SIG-M5 treated with dmso at 0.1 percent for 504 hours (cell line): ENCODE results near the gene MINDY3.
"Not testable (repeated sequence)": the region's sequence is repeated elsewhere in the genome, so short reads cannot be mapped to it uniquely, and the experiment has no call there.

Experiments
- DNase-seq: peaks from one replicate; lab custom pipeline; 2025; ENCODE audit not compliant: unreplicated experiment; lab: John Stamatoyannopoulos, UW

The MINDY3 gene

DNA sequence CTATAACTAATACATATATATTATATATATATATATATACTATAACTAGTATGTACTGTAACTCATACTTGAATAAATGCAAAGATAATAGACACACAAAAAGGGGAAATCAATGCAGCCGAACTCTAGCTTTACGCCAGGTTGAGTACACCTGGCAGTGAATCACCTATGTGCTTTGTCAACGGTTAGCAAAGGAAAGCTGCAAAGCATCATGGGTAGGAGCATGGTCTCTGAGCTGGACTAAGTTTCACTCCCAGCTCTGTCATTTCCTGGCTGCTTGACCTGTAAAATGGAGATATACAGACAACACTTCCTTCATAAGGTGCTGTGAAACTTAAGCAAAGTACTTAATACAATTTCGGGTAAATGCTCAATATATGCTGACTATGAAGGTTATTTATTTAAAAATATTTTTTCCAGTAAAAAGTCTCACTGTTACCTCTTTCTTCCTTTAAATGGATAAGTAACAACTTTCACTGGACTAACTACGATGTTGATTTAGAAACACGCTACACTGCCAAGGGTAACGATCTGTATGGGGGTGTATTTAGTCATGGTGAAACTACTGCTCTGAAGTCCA lies 78.8 kb downstream of the MINDY3 start:
- no peak for DNase-seq

DNA sequence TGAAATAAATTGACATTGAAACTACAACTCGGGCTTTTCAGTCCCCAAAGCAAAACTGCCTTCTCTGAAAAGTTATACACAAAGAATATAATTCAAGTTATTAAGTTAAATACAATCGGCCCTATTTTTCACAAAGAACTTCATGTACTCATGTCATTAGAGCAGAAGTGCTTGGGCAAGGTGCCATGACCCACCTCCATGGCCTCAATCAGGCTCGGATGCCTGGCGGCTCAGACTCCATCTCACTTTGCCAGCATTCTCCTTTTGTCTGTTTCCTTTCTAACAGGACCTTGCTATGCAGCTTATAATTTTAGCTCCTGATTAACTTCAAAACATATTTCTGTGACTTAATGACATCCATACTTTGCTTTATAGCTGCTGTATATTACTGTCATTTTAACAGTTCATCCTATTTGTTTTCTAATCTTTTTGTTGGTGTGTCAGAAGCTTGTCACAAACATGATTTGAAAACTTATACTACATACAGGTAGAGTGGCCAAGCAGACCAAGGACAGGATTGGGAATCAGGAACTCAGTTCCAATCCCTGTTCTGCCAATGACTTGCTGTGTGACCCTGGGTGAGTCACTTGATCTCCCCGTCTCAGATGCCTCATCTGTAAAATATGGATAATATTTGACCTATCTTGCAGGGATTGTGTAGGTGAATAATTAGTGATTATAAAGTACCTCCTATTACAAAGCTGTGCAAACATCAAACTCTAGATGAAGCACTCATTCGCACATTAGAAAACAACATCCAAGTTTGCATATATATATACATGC lies 79.8 kb downstream of the MINDY3 start:
- no peak for DNase-seq

DNA sequence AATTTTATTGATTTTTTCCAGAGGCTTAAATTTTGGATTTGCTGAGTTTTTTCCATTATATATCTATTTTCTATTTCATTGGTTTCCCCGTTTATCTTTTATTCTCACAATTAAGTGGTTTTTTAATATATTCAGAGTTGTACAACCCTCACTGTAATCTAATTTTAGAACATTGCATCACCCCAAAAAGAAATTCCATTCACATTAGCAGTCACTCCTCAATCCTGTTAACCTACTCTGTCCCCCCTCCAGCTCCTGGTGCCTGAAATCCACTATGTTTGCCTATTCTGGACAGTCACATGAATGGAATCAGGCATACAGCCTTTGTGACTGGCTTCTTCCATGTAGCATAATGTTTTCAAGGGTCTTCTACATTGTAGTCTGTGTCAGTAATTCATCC lies 84.8 kb downstream of the MINDY3 start:
- no peak for DNase-seq

DNA sequence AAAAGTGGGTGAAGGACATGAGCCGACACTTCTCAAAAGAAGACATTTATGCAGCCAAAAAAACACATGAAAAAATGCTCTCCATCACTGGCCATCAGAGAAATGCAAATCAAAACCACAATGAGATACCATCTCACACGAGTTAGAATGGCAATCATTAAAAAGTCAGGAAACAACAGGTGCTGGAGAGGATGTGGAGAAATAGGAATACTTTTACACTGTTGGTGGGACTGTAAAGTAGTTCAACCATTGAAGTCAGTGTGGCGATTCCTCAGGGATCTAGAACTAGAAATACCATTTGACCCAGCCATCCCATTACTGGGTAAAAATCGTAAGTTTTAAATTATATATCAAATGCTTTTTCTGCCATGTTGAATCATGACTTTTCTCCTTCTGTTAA lies 85.8 kb downstream of the MINDY3 start:
- DNase-seq, result not testable (repeated sequence)

DNA sequence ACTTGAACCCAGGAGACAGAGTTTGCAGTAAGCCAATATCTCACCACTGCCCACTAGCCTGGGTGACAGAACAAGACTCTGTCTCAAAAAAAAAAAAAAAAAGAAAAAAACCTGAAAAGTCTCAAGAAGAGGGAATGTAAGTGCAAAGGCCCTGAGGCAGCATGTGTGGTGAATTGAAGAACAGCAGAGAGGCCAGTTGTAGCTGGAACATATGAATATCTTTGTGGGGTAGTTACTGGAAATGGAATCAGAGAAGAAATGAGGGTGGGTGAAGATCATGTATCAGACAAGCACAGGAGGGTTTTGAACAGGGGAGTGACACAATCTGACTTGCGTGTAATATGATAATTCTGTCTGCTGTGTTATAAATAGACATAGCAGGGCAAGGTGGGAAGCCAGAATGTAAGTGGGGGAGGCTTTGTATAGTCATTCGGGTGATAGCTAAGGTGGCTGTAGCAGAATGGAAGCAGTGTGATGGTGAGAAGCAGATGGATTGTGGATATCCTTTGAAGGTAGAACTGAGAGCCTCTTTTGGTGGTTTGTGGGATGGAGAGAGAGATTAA lies 95.3 kb downstream of the MINDY3 start:
- no peak for DNase-seq

DNA sequence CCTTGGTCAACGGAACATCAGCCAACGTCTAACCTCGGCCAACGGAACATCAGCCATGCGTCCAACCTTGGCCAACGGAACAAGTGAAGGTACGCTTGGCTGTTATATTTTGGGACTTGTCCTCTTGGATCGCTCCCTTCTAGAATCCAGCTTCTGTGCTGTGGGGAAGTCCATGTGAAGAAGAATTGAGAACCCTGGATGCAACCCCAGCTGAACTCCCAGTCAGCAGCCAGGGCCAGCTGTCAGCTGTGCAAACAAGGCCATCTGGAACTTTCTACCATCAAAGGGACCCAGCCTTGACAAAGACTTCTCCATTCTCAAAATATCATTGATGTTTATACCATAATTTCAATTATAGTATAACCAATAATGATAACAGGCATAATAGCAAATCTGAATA lies 97.3 kb downstream of the MINDY3 start:
- no peak for DNase-seq

DNA sequence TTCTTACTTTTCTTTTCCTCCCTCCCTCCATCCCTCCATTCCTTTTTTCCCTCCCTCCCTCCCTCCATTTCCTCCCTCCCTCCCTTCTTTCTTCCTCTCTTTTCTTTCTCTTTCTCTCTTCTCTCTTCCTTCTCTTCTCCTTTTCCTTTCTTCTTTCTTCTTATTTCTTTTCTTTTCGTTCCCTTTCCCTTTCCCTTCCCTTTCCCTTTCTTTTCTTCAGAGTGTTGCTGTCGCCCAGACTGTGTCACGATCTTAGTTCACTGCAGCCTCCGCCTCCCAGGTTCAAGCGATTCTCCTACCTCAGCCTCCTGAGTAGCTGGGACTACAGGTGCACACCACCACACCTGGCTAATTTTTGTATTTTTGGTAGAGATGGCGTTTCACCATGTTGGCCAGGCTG lies 98.1 kb downstream of the MINDY3 start:
- DNase-seq, result not testable (repeated sequence)

DNA sequence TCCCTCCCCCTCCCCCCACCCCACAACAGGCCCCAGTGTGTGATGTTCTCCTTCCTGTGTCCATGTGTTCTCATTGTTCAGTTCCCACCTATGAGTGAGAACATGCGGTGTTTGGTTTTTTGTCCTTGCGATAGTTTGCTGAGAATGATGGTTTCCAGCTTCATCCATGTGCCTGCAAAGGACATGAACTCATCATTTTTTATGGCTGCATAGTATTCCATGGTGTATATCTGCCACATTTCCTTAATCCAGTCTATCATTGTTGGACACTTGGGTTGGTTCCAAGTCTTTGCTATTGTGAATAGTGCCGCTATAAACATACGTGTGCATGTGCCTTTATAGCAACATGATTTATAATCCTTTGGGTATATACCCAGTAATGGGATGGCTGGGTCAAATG lies 99.1 kb downstream of the MINDY3 start:
- DNase-seq, result not testable (repeated sequence)

DNA sequence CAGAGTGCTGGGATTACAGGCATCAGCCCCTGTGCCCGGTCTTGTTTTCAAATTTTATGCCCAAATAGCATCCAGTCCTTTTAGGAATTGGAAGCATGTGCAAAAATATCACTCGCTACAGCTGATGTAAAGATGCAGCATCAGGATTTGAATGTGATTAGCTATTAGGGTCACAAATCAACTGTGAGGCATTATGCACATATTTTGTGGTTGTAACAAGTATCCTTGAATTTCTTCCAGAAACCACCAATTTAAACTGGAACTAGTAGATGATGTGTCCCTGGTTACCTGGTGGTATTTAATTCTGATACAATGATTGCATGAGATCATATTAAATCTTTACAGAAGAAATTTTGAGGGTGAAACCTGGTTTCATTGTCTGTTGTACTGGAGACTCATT lies 99.6 kb downstream of the MINDY3 start:
- DNase-seq, result no peak

DNA sequence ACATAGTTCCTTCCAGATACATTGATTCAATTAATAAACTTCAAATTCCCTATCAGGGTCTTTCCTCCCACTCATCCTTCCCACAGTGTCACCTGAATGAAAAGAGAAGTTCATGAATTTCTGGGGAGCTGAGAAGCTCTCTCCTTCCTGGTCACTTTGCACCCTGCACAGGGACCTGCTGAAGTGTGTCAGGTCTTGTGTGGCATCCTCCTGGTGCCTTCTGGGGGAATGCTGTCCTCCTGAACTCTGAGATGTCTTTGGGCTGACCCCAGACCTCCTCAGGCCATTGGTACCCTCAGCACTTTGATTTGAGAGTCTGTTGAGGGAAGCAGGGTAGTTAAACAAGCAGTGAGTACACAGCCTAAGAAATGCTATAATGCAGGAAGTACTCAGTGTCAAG lies 101.0 kb downstream of the MINDY3 start:
- no peak for DNase-seq

DNA sequence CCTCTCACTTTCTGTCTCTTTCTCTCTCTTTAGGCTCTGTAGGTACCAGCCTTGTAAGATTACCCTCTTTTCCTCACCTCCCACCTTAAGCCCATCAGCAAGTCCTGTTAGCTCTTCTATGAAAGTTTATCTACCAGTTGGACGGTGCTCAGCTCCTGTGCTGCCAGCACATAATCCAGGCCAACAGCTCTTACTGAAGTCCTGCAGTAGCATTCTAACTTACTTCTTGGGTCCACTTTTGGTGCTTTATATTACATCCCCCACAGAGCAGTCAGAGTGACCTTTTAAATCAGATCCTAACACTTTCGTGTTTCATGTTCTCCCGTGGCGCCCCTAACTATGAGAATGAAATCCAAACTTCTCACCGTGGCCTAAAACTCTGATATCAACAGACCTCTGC lies 101.7 kb downstream of the MINDY3 start:
- DNase-seq, result no peak

DNA sequence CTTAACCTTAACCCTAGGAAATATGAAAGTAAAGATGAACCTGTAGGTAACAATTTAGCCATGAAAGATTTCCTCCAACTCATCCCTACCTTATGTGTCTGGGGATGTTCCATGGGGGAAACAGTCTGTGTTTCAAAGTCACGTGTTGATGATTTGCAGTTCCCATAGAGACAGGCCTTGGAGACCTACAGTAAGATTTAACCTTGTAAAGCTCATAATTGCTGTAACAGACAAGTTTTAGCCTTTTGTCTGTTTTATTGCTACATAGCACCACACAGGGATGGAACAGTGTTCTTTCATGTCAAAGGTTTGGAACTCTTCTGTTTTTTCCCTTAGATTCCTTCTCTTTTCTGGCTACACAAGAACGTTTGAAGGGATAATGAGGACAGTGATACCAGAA lies 105.4 kb downstream of the MINDY3 start:
- DNase-seq, result no peak

DNA sequence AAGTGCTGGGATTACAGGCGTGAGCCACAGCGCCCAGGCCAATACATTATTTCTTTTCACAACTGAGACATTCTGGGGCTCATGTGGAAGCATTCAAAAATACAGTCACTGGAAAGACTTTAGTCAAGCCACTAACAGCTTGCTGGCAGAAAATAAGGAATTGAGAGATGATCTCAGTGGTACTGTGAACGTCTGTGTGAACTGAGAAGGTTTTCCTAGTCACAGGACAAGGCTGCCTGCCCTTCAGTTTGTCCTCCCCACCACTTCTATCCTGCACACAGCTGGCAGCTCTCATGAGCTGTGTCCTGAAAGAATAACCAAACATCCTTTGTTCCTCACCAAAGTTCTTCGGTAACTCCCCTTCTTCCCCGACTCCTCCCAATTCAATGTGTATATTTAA lies 109.3 kb downstream of the MINDY3 start:
- DNase-seq, result no peak

DNA sequence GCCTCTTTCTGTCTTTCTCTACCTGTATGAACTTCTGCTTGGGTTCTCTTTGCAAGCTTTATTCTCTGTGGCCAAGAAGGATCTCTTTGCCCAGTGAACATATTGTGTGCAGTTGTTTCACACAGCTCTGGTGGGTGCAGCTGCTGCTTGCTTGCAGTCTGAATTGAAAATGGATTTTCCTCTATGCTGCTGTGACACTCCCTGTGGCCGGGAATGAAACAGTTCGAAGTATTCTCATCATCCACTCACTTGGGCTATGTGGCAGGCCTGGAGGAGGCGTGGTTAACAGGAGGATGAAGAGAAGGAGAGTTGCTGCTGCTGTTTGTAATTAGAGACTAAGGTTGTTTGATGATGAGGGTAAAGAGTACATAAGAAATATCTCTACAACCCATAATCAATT lies 112.2 kb downstream of the MINDY3 start:
- no peak for DNase-seq

DNA sequence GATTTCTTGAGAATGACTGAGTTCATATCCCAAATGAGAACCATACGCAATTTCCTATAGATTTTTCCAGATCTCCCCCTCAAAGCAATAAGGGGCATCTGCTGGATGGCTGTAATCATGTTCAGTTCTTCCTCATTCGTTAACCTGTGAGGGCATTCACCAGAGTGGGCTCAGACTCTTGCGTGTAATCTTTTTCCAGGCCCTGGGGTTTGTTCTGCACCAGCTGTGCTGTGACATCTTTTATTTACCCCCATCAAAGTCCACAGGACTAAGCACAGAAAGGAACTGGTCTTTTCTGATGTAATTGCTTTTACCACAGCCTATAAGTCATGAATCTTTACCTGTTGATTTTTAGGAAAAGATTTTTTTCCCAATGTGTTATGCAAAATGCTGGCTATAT lies 112.7 kb downstream of the MINDY3 start:
- DNase-seq, result no peak

DNA sequence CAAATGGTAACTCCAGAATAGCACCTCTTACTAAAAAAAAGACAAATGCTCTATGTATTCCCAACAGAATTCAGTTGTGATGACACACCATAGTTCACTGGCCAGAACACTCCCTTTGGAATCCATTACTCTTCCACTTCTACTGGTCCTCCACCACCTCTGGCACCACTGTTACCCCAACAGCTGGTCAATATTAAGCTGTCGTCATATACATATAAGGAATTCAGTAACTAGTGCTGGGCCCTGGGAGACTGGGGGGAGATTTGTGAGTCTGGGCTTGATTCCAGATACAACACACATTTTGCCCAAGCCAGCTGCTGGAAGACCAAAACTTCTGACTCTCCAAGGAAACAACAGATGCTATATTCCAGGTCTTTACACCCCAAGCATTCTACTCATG lies 114.6 kb downstream of the MINDY3 start:
- DNase-seq, result no peak

DNA sequence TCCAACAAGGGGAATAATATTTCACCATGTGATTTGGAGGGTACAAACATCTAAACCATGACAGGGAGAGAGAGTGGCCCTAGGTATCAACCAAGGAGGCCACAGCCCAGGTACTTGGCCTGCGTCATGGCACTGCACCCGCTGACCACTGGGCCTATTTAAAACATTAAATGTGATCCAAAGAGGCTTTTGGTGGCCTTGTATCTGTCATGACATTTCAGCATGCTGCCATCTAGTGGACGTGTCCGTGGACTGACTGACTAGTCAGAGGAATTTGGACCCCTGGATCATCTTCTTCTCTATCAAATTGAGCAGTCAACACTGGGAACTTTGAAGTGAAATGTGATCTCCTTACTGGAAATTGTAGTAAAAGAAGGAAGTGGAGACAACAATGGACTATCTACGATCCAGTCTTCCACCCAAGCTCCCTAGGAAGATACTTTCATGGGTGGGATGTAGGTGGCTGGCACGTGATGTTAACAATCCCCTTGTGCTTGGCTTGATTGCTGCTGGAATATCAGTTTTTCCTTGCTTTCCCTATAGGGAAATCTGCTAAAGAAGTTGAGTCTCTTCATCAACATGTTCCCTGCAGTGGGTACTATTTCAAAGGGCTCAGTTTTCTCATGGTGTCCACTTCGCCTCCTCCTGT lies 116.0 kb downstream of the MINDY3 start:
- peak; percentile 25 for DNase-seq

DNA sequence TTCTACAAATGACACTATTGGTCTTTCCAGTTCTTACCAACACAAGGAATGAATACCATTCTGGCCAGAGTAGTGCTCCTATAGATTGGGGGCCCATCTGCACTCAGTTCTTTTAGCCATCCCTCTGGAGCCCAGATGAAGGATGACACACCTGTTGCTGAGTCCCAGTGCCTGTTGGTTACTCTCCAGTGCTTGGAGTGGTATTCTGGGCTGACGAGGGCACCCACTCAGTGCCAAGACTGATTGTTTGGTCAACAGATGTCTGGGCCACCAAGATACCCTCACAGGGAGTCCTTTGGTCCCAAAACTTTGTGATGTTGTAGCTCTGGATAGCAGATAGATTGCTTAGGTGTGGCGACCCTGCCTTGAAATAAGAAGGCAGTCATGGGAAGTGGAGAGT lies 116.9 kb downstream of the MINDY3 start:
- DNase-seq, result no peak

DNA sequence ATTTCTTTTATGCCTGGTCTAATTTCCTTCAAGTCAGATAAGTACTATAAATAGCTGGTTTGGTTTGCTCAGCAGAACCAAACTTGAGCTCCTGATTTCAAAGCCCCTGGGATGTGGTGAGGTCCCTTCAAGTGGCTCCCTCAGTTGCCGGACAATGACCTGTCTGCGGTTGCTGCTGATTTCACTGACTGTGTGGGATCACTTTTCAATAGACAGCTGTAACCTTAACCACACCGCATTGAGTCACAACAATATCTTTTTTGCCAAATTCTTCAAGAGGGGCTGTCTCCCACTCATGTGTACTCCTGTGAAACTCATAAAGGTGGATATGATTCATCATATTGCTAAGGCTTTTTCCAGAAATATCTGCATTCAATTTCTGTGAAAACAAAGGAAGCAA lies 117.5 kb downstream of the MINDY3 start:
- no peak for DNase-seq

DNA sequence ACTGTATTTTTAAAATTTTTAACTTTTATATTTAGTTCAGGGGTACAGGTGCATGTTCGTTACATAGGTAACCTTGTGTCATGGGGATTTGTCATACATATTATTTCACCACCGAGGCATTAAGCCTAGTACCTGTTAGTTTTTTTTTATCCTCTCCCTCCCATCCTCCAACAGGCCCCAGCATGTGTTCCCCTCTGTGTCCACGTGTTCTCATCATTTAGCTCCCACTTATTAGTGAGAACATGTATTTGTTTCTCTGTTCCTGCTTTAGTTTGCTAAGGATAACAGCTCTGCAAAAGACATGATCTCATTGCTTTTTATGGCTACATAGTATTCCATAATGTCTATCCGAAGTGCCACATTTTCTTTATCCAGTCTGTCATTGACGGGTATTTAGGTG lies 118.2 kb downstream of the MINDY3 start:
- DNase-seq, result no peak

DNA sequence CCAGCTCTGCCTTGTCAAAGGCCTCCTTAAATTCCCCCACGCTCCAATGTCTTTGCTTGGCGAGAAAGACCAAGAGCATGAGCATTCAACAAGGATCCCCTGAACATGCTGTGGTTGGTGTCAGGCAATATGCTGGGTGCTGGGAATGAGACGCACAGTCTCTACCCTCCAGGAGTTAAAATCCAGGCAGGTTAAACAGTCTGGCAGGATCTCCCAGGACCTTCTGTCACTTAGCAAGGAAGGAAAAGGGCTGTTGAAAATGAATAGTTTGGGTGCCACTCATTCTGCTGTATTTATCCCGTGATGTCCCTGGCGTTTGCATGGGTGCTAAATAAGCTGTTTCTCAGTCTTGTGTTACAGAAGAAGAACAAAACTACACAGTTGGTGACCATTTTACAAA lies 118.7 kb downstream of the MINDY3 start:
- no peak for DNase-seq

DNA sequence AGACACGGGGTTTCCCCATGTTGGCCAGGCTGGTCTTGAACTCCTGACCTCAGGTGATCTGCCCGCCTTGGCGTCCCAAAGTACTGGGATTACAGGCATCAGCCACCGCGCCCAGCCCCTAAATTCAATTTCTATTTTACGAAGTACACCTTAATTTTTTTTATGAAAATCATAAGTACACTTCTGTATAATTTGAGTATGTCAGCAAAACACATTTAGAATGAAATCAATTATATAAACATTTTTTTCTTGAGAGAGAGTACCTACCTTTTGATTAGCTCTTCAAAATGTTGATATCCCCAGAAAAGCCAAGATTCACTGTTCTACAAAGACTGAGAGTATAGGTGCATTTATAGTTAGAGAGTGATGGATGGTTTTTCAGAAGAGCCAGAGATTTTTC lies 120.0 kb downstream of the MINDY3 start:
- DNase-seq, result no peak
